Thoracic aorta (tissue), 2 donors: ENCODE results near the gene PRRT2. TPM values are rescaled to one million over a fixed set of nuclear protein-coding genes. Genes with fewer than 3 reads are reported as not detected.

Experiments
- ATAC-seq: fragments of 150-250 bp; one replicate; pipeline ENCODE4 v1.8.0; 2017; ENCODE audit warnings: low read depth; ENCODE audit not compliant: insufficient number of reproducible peaks, low FRiP score
- DNase-seq: peaks from one replicate; pipeline ENCODE4 v3.0.0-alpha.2; 2020; ENCODE audit warnings: low spot score
- H3K27ac ChIP-seq, 2 donors: fragments of 200-600 bp; sonication (generic); 1 replicate in 1 of 2; 2 replicates in 1 of 2; pipeline ENCODE4 v1.5.1; 2016; ENCODE audit warnings: mild to moderate bottlenecking in 2 of 2, moderate library complexity in 2 of 2
- H3K27me3 ChIP-seq: fragments of 200-600 bp; sonication (generic); replicated peaks from 2 replicates; pipeline ENCODE4 v1.6.0; 2016; ENCODE audit warnings: mild to moderate bottlenecking; ENCODE audit not compliant: insufficient read depth
- H3K36me3 ChIP-seq: fragments of 200-600 bp; sonication (generic); one replicate; pipeline ENCODE4 v1.5.1; 2016
- H3K4me1 ChIP-seq, 2 donors: fragments of 200-600 bp; sonication (generic); 1 replicate in 1 of 2; 2 replicates in 1 of 2; pipeline versions ENCODE4 v1.5.1 to v1.6.0; 2016; ENCODE audit warnings: low read depth in 2 of 2, mild to moderate bottlenecking in 1 of 2; ENCODE audit not compliant: control insufficient read depth in 1 of 2
- H3K4me3 ChIP-seq: fragments of 200-600 bp; sonication (generic); 2 replicates; pipeline ENCODE4 v1.5.1; 2016; ENCODE audit warnings: mild to moderate bottlenecking
- H3K9me3 ChIP-seq: fragments of 200-600 bp; sonication (generic); 2 replicates; pipeline ENCODE4 v1.5.1; 2016
- total RNA-seq, 2 donors: library from RNA; depleted of rRNA; stranded (reverse); fragments of >200 nt; gene quantifications; one replicate each; pipeline versions ENCODE4 v1.1.0 to v1.2.3, GENCODE V29; 2016
- TF ChIP-seq, protein P1 (sequence below): fragments of 200-600 bp; sonication (generic); IDR thresholded peaks from one replicate; pipeline ENCODE4 v1.5.1; 2019; ENCODE audit warnings: antibody characterized with exemption

Gene PRRT2
- total RNA-seq, 2 donors from 2014 or later: 39.4 to 40.8 TPM

- Histone ChIP-seq H3K36me3 (peaks cover 33% of the 10 kb centered on the region), H3K4me1 (no peaks in the 10 kb centered on the region), H3K27ac (no peak overlapping the region), H3K4me3 (no peak overlapping the region), H3K27me3 (no peaks in the 10 kb centered on the region), H3K9me3 (no peaks in the 10 kb centered on the region)
- TF ChIP-seq, protein P1, sequence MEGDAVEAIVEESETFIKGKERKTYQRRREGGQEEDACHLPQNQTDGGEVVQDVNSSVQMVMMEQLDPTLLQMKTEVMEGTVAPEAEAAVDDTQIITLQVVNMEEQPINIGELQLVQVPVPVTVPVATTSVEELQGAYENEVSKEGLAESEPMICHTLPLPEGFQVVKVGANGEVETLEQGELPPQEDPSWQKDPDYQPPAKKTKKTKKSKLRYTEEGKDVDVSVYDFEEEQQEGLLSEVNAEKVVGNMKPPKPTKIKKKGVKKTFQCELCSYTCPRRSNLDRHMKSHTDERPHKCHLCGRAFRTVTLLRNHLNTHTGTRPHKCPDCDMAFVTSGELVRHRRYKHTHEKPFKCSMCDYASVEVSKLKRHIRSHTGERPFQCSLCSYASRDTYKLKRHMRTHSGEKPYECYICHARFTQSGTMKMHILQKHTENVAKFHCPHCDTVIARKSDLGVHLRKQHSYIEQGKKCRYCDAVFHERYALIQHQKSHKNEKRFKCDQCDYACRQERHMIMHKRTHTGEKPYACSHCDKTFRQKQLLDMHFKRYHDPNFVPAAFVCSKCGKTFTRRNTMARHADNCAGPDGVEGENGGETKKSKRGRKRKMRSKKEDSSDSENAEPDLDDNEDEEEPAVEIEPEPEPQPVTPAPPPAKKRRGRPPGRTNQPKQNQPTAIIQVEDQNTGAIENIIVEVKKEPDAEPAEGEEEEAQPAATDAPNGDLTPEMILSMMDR: no peak
- no peak for ATAC-seq
- no peak for DNase-seq
Measured at GRCh38 chr16:29849505-29849904, 37.5 kb downstream of the PRRT2 start.

DNA sequence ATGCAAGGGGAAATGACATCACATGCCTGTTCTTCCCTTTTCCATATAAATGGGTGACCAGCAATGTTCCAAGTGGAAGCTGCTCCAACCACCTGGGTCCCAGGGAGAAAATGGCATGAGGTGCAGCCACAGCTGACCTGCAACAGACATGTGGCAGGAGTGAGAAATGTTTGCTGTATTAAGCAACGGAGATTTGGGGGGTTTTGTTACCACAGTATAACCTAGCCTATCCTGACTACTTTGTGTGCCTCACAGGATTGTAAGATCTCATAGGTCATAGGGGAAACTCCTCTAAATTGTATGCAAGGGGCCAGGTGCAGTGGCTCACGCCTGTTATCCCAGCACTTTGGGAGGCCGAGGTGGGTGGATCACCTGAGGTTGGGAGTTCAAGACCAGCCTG, 39.0 kb downstream of the PRRT2 start:
- H3K27me3 ChIP-seq: no peaks in the 10 kb centered on the region
- no peaks in the 10 kb centered on the region for H3K9me3 ChIP-seq
- peaks cover 18% of the 10 kb centered on the region for H3K36me3 ChIP-seq
- H3K4me1 ChIP-seq: no peaks in the 10 kb centered on the region
- no peak for DNase-seq
- H3K4me3 ChIP-seq: no peak overlapping the region
- ATAC-seq: no peak
- TF ChIP-seq, protein P1: no peak
- no peak overlapping the region for H3K27ac ChIP-seq

GRCh38 chr16:29852654-29853053, 40.7 kb downstream of the PRRT2 start:
- ATAC-seq (no peak), DNase-seq (no peak)
- no peaks in the 10 kb centered on the region for H3K9me3 ChIP-seq
- H3K36me3 ChIP-seq: peaks cover 2% of the 10 kb centered on the region
- no peak overlapping the region for H3K4me3 ChIP-seq
- no peaks in the 10 kb centered on the region for H3K4me1 ChIP-seq
- no peak overlapping the region for H3K27ac ChIP-seq
- no peaks in the 10 kb centered on the region for H3K27me3 ChIP-seq
- TF ChIP-seq, protein P1: no peak

DNA sequence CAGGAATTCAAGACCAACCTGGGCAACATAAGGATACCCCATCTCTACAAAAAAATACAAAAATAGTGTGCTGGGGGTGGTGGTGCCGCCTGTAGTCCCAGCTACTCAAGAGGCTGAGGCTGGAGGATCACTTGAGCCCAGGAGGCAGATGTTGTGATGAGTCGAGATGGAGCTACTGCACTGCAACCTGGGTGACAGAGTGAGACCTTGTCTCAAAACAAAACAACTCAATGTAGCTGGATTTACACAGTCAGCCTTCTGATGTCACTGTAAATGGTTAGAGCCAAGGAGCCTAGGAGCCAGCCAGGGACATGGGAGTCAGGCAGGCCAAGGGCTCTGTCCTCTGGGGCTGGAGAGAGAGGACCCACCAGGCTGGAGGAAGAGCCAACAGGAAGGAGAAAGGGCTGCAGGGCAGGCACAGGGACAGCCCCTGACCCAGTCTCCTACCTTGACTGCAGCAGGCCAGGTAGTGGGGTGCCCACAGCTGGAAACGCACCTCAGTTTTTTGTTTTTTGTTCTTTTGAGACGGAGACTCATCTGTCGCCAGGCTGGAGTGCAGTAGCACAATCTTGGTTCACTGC, 42.6 kb downstream of the PRRT2 start:
- H3K27me3 ChIP-seq: no peaks in the 10 kb centered on the region
- peaks cover 4 to 19% of the 10 kb centered on the region in 2 donors for H3K4me1 ChIP-seq
- TF ChIP-seq, protein P1: no peak
- ATAC-seq (no peak), DNase-seq (no peak)
- no peak overlapping the region for H3K27ac ChIP-seq
- no peak overlapping the region for H3K4me3 ChIP-seq
- no peaks in the 10 kb centered on the region for H3K36me3 ChIP-seq
- H3K9me3 ChIP-seq: no peaks in the 10 kb centered on the region

DNA sequence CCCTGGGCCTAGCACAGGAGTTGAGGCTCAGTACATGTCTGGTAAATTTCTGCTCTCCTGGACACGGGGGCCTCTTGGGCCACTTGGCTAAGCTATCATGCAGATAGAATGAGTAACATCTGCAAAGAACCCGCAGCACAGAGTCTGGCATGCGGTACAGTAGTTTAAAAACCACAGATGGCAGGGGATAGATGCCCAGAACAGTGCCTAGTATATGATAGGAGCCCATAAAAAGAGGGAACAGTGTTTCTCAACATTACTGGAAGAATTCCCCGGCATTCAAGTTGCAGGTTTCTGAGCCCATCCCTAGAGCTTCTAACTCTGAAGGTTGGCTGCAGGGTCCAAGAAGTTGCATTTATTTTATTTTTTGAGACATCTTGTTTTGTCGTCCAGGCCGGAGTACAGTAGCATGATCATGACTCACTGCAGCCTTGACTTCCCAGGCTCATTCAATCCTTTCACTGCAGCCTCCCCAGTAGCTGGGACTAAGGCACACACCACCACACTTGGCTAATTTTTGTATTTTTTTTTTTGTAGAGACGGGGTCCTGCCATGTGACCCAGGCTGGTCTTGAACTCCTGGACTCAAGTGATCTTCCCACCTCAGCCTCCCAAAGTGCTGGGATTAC, 45.3 kb downstream of the PRRT2 start:
- Histone ChIP-seq H3K9me3 (no peaks in the 10 kb centered on the region), H3K4me1 (peaks cover 11 to 41% of the 10 kb centered on the region in 2 donors), H3K27ac (no peak overlapping the region), H3K27me3 (no peaks in the 10 kb centered on the region), H3K4me3 (no peak overlapping the region), H3K36me3 (peaks cover 6% of the 10 kb centered on the region)
- TF ChIP-seq, protein P1: no peak
- no peak for DNase-seq
- ATAC-seq: no peak
